HL-60/S4 treated with retinoic acid at 250 ng/mL for 4 days and 3 days (cell line): ENCODE measurements around the gene FBLN5.

ENCODE experiments used
- in situ Hi-C: fragments of 300-500 bp; cut with MboI; formaldehyde crosslinking; loops from 2 replicates; pipeline ENCODE4 v1.7.0; 2022; ENCODE audit warnings: low sequenced_read_pairs

Gene FBLN5

GRCh38 chr14:91947475-91948184, at the start of gene FBLN5:
FBLN5 (minus strand) TSS chr14:91947694; CDS start chr14:91947229, 465 bp downstream.
- in situ Hi-C loops = no loop called here

- in situ Hi-C loops = no loop called here
Measured at GRCh38 chr14:91996948-91997371, 49.5 kb upstream of the FBLN5 start.

GRCh38 chr14:91987192-91987591, 39.7 kb upstream of the FBLN5 start:
- in situ Hi-C loops = no loop called here

GRCh38 chr14:91985521-91986255, 38.2 kb upstream of the FBLN5 start:
- in situ Hi-C loops = no loop called here

- in situ Hi-C loops = no loop called here
Measured at GRCh38 chr14:91985008-91985407, 37.5 kb upstream of the FBLN5 start.

- in situ Hi-C loops = no loop called here
Measured at GRCh38 chr14:91983588-91983987, 36.1 kb upstream of the FBLN5 start.

GRCh38 chr14:91980157-91980556, 32.7 kb upstream of the FBLN5 start:
- in situ Hi-C loops = no loop called here

GRCh38 chr14:91977884-91978283, 30.4 kb upstream of the FBLN5 start:
- in situ Hi-C loops = no loop called here

- in situ Hi-C loops = no loop called here
Measured at GRCh38 chr14:91975763-91976162, 28.3 kb upstream of the FBLN5 start.

GRCh38 chr14:91971188-91971778, 23.8 kb upstream of the FBLN5 start:
- in situ Hi-C loops = no loop called here

GRCh38 chr14:91968280-91968679, 20.8 kb upstream of the FBLN5 start:
- in situ Hi-C loops = no loop called here

GRCh38 chr14:91964724-91965123, 17.2 kb upstream of the FBLN5 start:
- in situ Hi-C loops = no loop called here

- in situ Hi-C loops = no loop called here
Measured at GRCh38 chr14:91964011-91964410, 16.5 kb upstream of the FBLN5 start.

- in situ Hi-C loops = no loop called here
Measured at GRCh38 chr14:91963465-91963864, 16.0 kb upstream of the FBLN5 start.

GRCh38 chr14:91961297-91962220, 14.1 kb upstream of the FBLN5 start:
- in situ Hi-C loops = no loop called here

- in situ Hi-C loops = no loop called here
Measured at GRCh38 chr14:91957876-91958313, 10.4 kb upstream of the FBLN5 start.

GRCh38 chr14:91956616-91957015, 9.1 kb upstream of the FBLN5 start:
- in situ Hi-C loops = no loop called here

GRCh38 chr14:91955168-91955567, 7.7 kb upstream of the FBLN5 start:
- in situ Hi-C loops = no loop called here

GRCh38 chr14:91953170-91953985, 5.9 kb upstream of the FBLN5 start:
- in situ Hi-C loops = no loop called here
